ENCODE data around the gene CCDC186.

CCDC186 gene

GRCh38 chr10:114173921-114174694 is at the start of gene CCDC186:
Gene CCDC186 (minus strand): TSS chr10:114174203. CDS start chr10:114163268, 10,935 bp downstream.
- H3K4me3 ChIP-seq (ENCODE audit: low read length), result peak within 1 kb of the TSS; percentile 75
- TF ChIP-seq ZNF274 (IDR thresholded peaks at IDR 0.05; ENCODE audit: low read depth, low read length), result no peak

- no peak for TF ChIP-seq ZNF274 (IDR thresholded peaks at IDR 0.05; ENCODE audit: low read depth, low read length)
- no peak overlapping the region for H3K4me3 ChIP-seq (ENCODE audit: low read length)
These were observed 49.1 kb upstream of the CCDC186 start for GRCh38 chr10:114223066-114223465.

- H3K4me3 ChIP-seq (ENCODE audit: low read length), result no peak overlapping the region
- TF ChIP-seq ZNF274 (IDR thresholded peaks at IDR 0.05; ENCODE audit: low read depth, low read length), result no peak
These were observed 47.2 kb upstream of the CCDC186 start for GRCh38 chr10:114221235-114221634.

DNA sequence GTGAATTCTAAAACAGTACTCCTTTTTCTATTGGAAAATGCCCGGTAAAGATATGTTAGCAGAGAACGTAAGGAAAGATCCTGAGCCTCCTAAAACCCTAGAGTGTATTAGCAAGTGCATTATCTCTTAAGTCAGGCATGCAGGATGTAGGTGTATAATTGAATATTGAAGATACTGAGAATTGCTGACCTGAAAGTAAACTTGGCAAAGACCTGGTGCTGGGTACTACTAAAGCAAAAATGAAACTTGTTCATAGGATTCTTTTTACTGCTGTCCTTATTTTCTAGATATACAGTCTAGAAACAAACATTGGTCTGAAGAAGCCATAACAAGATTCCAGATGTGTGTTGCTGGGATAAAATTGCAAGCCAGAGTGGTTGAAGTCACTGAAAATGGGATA is 46.3 kb upstream of the CCDC186 start:
- H3K4me3 ChIP-seq (ENCODE audit: low read length), result no peak overlapping the region
- no peak for TF ChIP-seq ZNF274 (IDR thresholded peaks at IDR 0.05; ENCODE audit: low read depth, low read length)

DNA sequence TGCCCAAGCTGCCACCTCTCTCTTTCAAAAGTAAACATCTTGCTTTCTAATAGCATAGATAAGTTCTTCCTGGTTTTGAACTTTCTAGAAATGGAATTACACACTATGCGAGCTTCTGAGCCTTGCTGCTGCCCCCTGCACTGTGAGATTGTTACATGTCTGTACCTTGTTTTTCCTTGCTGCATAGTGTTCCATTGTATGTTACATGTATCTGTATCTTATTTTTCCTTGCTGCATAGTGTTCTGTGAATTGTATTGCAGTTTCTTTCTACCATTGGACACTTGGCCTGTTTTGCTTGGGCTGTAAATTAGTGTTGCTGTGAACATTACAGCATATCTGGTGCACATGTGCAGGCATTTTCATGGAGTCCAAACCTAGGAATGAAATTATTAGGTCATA is 41.0 kb upstream of the CCDC186 start:
- no peak for TF ChIP-seq ZNF274 (IDR thresholded peaks at IDR 0.05; ENCODE audit: low read depth, low read length)
- H3K4me3 ChIP-seq (ENCODE audit: low read length), result no peak overlapping the region

GRCh38 chr10:114212153-114212552 is 38.1 kb upstream of the CCDC186 start:
- TF ChIP-seq ZNF274 (IDR thresholded peaks at IDR 0.05; ENCODE audit: low read depth, low read length), result no peak
- H3K4me3 ChIP-seq (ENCODE audit: low read length), result no peak overlapping the region

GRCh38 chr10:114208351-114208750 is 34.3 kb upstream of the CCDC186 start:
- H3K4me3 ChIP-seq (ENCODE audit: low read length), result no peak overlapping the region
- no peak for TF ChIP-seq ZNF274 (IDR thresholded peaks at IDR 0.05; ENCODE audit: low read depth, low read length)

GRCh38 chr10:114207349-114207748 is 33.3 kb upstream of the CCDC186 start:
- no peak for TF ChIP-seq ZNF274 (IDR thresholded peaks at IDR 0.05; ENCODE audit: low read depth, low read length)
- H3K4me3 ChIP-seq (ENCODE audit: low read length), result no peak overlapping the region

DNA sequence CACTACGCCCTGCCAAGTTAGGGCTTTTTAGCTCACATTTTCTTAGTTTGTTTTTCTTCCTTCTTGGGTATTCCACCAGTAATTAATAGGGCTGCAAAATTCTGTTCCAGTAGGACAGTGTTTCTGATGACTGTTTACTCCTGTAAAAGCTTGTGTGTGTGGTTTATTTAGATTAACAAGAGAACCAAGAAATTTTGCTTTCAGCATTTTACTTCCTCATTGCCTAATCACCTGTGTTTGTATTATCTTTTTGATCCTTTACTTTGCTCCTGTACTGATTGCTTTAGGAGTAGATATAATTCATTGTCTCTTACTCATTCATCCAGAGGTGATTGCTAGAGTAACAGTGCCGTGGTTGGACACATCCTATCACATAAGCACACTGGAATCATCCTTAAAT is 32.9 kb upstream of the CCDC186 start:
- no peak overlapping the region for H3K4me3 ChIP-seq (ENCODE audit: low read length)
- TF ChIP-seq ZNF274 (IDR thresholded peaks at IDR 0.05; ENCODE audit: low read depth, low read length), result no peak

GRCh38 chr10:114202812-114203211 is 28.8 kb upstream of the CCDC186 start:
- no peak for TF ChIP-seq ZNF274 (IDR thresholded peaks at IDR 0.05; ENCODE audit: low read depth, low read length)
- no peak overlapping the region for H3K4me3 ChIP-seq (ENCODE audit: low read length)

DNA sequence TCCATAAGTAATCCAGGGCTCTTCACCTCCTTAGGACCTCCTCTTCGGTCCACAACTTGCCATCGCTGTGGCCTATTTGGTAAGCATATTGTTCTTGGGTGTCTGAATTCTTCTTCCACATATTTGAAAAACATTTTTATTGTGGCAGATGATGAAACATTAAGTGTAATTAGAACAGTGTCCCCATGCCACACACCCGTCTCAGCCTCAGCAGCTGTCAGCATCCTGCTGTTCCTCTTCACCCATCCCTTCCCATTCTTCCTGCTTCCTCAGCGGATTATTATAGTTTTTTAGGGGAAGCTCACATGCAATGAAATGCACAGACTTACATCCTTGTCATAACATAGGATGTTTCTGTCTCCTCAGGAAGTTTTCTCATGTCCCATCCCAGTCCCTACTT is 25.2 kb upstream of the CCDC186 start:
- H3K4me3 ChIP-seq (ENCODE audit: low read length), result no peak overlapping the region
- no peak for TF ChIP-seq ZNF274 (IDR thresholded peaks at IDR 0.05; ENCODE audit: low read depth, low read length)

DNA sequence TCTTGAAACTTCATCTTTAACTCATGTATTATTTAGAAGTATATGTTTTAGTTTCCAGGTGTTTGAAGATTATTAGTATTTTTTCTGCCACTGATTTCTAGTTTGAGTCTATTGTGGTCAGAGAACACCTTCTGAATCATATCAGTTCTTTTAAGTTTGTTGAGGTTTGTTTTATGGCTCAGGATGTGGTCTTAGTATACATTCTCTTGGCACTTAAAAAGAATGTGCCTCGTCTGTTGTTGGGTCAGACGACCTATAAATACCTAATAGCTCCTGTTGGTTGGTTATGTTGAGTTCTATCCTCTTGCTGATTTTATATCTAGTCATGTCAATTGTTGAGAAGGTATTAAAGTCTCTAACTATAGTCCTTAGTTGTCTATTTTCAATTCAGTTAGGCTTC is 21.1 kb upstream of the CCDC186 start:
- no peak overlapping the region for H3K4me3 ChIP-seq (ENCODE audit: low read length)
- no peak for TF ChIP-seq ZNF274 (IDR thresholded peaks at IDR 0.05; ENCODE audit: low read depth, low read length)

- no peak for TF ChIP-seq ZNF274 (IDR thresholded peaks at IDR 0.05; ENCODE audit: low read depth, low read length)
These were observed 15.7 kb upstream of the CCDC186 start for GRCh38 chr10:114189700-114190099.

GRCh38 chr10:114188900-114189299 is 14.9 kb upstream of the CCDC186 start:
- H3K4me3 ChIP-seq (ENCODE audit: low read length), result no peak overlapping the region
- TF ChIP-seq ZNF274 (IDR thresholded peaks at IDR 0.05; ENCODE audit: low read depth, low read length), result no peak

More at GRCh38 chr10:114189700-114190099, 15.7 kb upstream of the CCDC186 start:
- no peak overlapping the region for H3K4me3 ChIP-seq (ENCODE audit: low read length)

DNA sequence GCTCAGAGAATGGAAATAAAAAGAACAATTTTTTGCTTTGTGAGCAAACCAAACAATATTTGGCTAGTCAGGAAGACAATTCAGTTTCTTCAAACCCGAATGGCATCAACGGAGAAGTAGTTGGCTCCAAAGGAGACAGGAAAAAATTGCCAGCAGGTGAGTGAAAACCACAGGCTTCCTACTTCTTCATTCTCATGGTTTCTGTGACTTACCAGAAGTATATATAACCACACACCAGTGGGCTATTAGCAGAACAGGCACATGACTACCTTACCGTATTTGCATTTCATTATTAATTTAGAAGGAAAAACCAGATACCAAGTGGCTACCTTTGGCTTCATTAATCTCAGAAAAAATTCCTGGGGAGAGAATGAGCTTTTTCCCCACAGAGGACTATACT is 14.0 kb upstream of the CCDC186 start:
- TF ChIP-seq ZNF274 (IDR thresholded peaks at IDR 0.05; ENCODE audit: low read depth, low read length), result no peak
- no peak overlapping the region for H3K4me3 ChIP-seq (ENCODE audit: low read length)

- TF ChIP-seq ZNF274 (IDR thresholded peaks at IDR 0.05; ENCODE audit: low read depth, low read length), result no peak
- H3K4me3 ChIP-seq (ENCODE audit: low read length), result no peak overlapping the region
These were observed 10.3 kb upstream of the CCDC186 start for GRCh38 chr10:114184276-114184675.

All from GM08714 (cell line).